ENCODE measurements around the gene FBXL15. TPM values are rescaled to one million over a fixed set of nuclear protein-coding genes. Genes with fewer than 3 reads are reported as not detected.
A peak's percentile ranks its signal among the peaks of the same experiment; 100 is the strongest.

FBXL15 gene
- total RNA-seq, 1 donor from 2014 or later: 25.6 TPM

- Mint-ChIP-seq H3K27ac (ENCODE audit: unreplicated experiment) (no peak overlapping the region), H3K9me3 (no peaks in the 10 kb centered on the region), H3K4me3 (no peak overlapping the region)
These were observed 43.3 kb downstream of the FBXL15 start for GRCh38 chr10:102463983-102464382.

GRCh38 chr10:102465466-102465865, 44.8 kb downstream of the FBXL15 start:
- Mint-ChIP-seq H3K27ac (ENCODE audit: unreplicated experiment) (no peak overlapping the region), H3K9me3 (no peaks in the 10 kb centered on the region), H3K4me3 (no peak overlapping the region), H3K27me3 (ENCODE audit: low read depth) (peaks cover 10% of the 10 kb centered on the region), H3K4me1 (peaks cover 34% of the 10 kb centered on the region), H3K36me3 (ENCODE audit: low read depth) (no peaks in the 10 kb centered on the region)
- no peak for TF ChIP-seq CTCF (conservative IDR thresholded peaks at IDR 0.05)
- no peak for DNase-seq (ENCODE audit: low read depth, low spot score)

More at GRCh38 chr10:102463983-102464382, 43.3 kb downstream of the FBXL15 start:
- Mint-ChIP-seq H3K27me3 (ENCODE audit: low read depth) (peaks cover 13% of the 10 kb centered on the region), H3K4me1 (peaks cover 34% of the 10 kb centered on the region), H3K36me3 (ENCODE audit: low read depth) (no peaks in the 10 kb centered on the region)
- no peak for DNase-seq (ENCODE audit: low read depth, low spot score)
- no peak for TF ChIP-seq CTCF (conservative IDR thresholded peaks at IDR 0.05)

- Mint-ChIP-seq H3K27me3 (ENCODE audit: low read depth) (peaks cover 5% of the 10 kb centered on the region), H3K4me1 (peaks cover 18% of the 10 kb centered on the region), H3K4me3 (no peak overlapping the region)
These were observed 46.7 kb downstream of the FBXL15 start for GRCh38 chr10:102467318-102467717.

GRCh38 chr10:102467971-102468438, 47.4 kb downstream of the FBXL15 start:
- no peaks in the 10 kb centered on the region for H3K9me3 Mint-ChIP-seq
- H3K36me3 Mint-ChIP-seq (ENCODE audit: low read depth): no peaks in the 10 kb centered on the region
- no peak overlapping the region for H3K27ac Mint-ChIP-seq (ENCODE audit: unreplicated experiment)
- no peak overlapping the region for H3K4me3 Mint-ChIP-seq
- H3K27me3 Mint-ChIP-seq (ENCODE audit: low read depth): no peaks in the 10 kb centered on the region
- H3K4me1 Mint-ChIP-seq: peaks cover 11% of the 10 kb centered on the region
- no peak for DNase-seq (ENCODE audit: low read depth, low spot score)
- TF ChIP-seq CTCF (conservative IDR thresholded peaks at IDR 0.05): no peak

More at GRCh38 chr10:102467318-102467717, 46.7 kb downstream of the FBXL15 start:
- Mint-ChIP-seq H3K9me3 (no peaks in the 10 kb centered on the region), H3K27ac (ENCODE audit: unreplicated experiment) (peak overlapping the region; percentile 27), H3K36me3 (ENCODE audit: low read depth) (no peaks in the 10 kb centered on the region)
- DNase-seq (ENCODE audit: low read depth, low spot score): no peak
- TF ChIP-seq CTCF (conservative IDR thresholded peaks at IDR 0.05): no peak

GRCh38 chr10:102468683-102469082, 48.0 kb downstream of the FBXL15 start:
- Mint-ChIP-seq H3K4me1 (peaks cover 4% of the 10 kb centered on the region), H3K9me3 (no peaks in the 10 kb centered on the region), H3K27me3 (ENCODE audit: low read depth) (no peaks in the 10 kb centered on the region), H3K36me3 (ENCODE audit: low read depth) (no peaks in the 10 kb centered on the region), H3K27ac (ENCODE audit: unreplicated experiment) (no peak overlapping the region), H3K4me3 (peak overlapping the region; percentile 16)
- DNase-seq (ENCODE audit: low read depth, low spot score): no peak
- TF ChIP-seq CTCF (conservative IDR thresholded peaks at IDR 0.05): no peak

Measured in neural crest cell (in vitro differentiated cells).